Cerebellar cortex (tissue), 1 donor: Measurements from ENCODE around the gene DIO1.

Experiments used
- DNase-seq: peaks from one replicate; pipeline ENCODE4 v3.0.0-alpha.2; 2015; ENCODE audit warnings: low spot score

The DIO1 gene

GRCh38 chr1:53942127-53942957, 48.4 kb downstream of the DIO1 start:
- no peak for DNase-seq

- DNase-seq: no peak
These were observed 49.1 kb downstream of the DIO1 start for GRCh38 chr1:53943090-53943489.

- no peak for DNase-seq
These were observed 49.6 kb downstream of the DIO1 start for GRCh38 chr1:53943490-53944043.

GRCh38 chr1:53944469-53945182, 50.6 kb downstream of the DIO1 start:
- DNase-seq: no peak

- DNase-seq: no peak
These were observed 51.1 kb downstream of the DIO1 start for GRCh38 chr1:53945183-53945432.

GRCh38 chr1:53945433-53946251, 51.7 kb downstream of the DIO1 start, which contains the start of gene IFT25:
Gene IFT25, minus strand, starts transcription at chr1:53945699. Its CDS starts 5,617 bp downstream, at chr1:53940082.
- peak; percentile 93 for DNase-seq

- DNase-seq: no peak
These were observed 52.5 kb downstream of the DIO1 start, which contains the start of gene LRRC42 for GRCh38 chr1:53946252-53947171. Gene LRRC42, plus strand, starts transcription at chr1:53946350. Its CDS starts 5,650 bp downstream, at chr1:53952000.

GRCh38 chr1:53947172-53947907, 53.4 kb downstream of the DIO1 start:
- peak; percentile 22 for DNase-seq

- DNase-seq: no peak
These were observed 54.3 kb downstream of the DIO1 start for GRCh38 chr1:53948291-53948690.

GRCh38 chr1:53949023-53949990, 55.3 kb downstream of the DIO1 start:
- peak; percentile 58 for DNase-seq

- DNase-seq: no peak
These were observed 57.7 kb downstream of the DIO1 start for GRCh38 chr1:53951697-53952096.

- no peak for DNase-seq
These were observed 60.1 kb downstream of the DIO1 start for GRCh38 chr1:53954128-53954527.

- no peak for DNase-seq
These were observed 62.6 kb downstream of the DIO1 start for GRCh38 chr1:53956308-53957168.

GRCh38 chr1:53957194-53957818, 63.3 kb downstream of the DIO1 start:
- DNase-seq: no peak

GRCh38 chr1:53959664-53960250, 65.8 kb downstream of the DIO1 start:
- DNase-seq: no peak
